Measurements from ENCODE around the gene TANC1.

Gene TANC1

DNA sequence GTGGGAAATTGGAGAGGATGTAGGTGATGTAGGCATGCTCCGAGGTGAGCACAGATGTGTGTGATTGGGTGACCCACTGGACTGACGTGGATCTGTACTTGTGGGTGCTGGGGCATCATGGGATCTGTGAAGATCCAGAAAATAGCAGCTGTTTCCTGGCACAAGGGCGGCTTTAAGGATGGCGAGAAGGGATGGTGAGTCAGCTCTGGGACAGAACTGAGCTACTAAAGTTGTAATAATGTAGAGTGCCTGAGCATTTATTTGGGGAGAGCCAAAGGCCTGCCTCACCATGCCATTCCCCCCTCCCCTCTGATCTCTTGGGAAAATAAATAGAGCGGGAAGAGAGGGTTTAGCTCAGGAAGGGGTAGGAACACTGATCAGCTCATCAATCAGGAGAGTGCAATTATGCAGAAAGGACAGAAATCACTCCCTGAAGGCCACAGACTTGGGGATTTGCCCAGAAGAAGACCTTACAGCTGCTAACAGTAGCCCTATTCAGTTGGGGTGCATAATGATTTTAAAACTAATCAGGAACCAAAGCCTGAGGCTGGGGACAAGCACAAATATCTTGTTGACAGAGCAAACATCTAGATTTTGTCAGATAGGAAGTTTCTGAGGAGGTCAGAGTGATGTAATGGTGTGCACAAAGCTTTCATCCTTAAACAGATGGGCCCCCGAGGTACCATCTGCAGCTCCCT, 30.3 kb downstream of the TANC1 start:
- in situ Hi-C loops (cut with MboI; ENCODE audit: low sequenced_read_pairs, unreplicated experiment) = no loop called here
- no peak for DNase-seq (ENCODE audit: low spot score)
- no peak for TF ChIP-seq CTCF (IDR thresholded peaks at IDR 0.05; ENCODE audit: borderline replicate concordance, control extremely low read depth, extremely low read depth, insufficient read depth, missing control alignments)

- in situ Hi-C loops (cut with MboI; ENCODE audit: low sequenced_read_pairs, unreplicated experiment) = no loop called here
- no peak for TF ChIP-seq CTCF (IDR thresholded peaks at IDR 0.05; ENCODE audit: borderline replicate concordance, control extremely low read depth, extremely low read depth, insufficient read depth, missing control alignments)
- no peak for DNase-seq (ENCODE audit: low spot score)
Observed at GRCh38 chr2:158999458-158999857, 31.0 kb downstream of the TANC1 start.

DNA sequence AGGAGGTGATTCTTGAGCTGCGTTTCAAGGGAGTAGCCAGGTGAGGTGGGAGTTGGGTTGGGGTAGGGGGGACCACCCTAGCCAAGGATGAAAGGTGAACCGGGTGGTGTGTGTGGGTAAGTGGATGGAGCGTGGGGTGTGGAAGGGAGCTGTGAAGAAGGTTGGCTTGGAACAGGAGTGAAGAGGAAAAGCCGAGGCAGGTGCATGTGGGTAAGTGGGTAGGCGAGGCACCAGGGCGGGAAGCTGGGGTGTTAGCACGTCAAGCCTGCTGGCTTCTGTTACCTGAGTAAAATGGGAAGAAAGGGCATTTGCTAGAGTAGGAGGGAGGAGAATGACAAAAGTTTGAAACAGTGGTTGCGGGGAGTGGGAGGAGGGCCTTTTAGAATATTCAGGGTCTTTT, 31.6 kb downstream of the TANC1 start:
- no peak for DNase-seq (ENCODE audit: low spot score)
- no peak for TF ChIP-seq CTCF (IDR thresholded peaks at IDR 0.05; ENCODE audit: borderline replicate concordance, control extremely low read depth, extremely low read depth, insufficient read depth, missing control alignments)
- in situ Hi-C loops (cut with MboI; ENCODE audit: low sequenced_read_pairs, unreplicated experiment) = no loop called here

DNA sequence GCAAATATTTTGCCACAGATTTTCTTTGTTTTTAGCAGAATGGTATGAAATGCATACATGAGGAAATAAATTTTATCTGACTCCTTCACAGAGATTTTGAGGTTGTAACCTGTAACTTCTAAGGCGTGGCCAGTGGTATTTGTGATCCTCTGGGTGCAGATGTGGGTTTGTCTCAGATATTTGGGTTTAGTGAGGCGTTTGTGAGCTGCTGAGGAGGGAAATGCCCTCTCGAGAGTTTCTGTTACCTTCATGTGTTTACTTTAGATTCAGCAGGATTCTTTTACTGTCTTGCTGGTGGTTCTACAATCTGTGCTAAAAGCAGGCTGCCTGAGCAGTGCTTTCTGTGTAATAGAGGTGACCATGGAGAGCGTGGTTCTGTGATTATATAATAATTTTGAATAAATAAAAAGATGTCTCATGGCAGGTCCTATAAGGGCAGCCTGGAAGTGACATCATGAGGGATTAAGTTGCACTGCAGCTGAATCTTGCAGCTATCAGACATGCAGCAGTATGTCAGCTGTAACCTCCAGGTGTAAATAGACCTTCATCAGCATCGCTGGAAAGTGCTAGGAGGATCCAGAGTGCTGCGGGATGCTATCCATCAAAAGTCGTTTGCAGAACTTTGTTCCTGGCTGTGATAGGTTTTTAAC, 34.1 kb downstream of the TANC1 start:
- in situ Hi-C loops (cut with MboI; ENCODE audit: low sequenced_read_pairs, unreplicated experiment) = no loop called here
- no peak for TF ChIP-seq CTCF (IDR thresholded peaks at IDR 0.05; ENCODE audit: borderline replicate concordance, control extremely low read depth, extremely low read depth, insufficient read depth, missing control alignments)
- DNase-seq (ENCODE audit: low spot score) = no peak

GRCh38 chr2:159003555-159003954, 35.1 kb downstream of the TANC1 start:
- in situ Hi-C loops (cut with MboI; ENCODE audit: low sequenced_read_pairs, unreplicated experiment) = no loop called here
- TF ChIP-seq CTCF (IDR thresholded peaks at IDR 0.05; ENCODE audit: borderline replicate concordance, control extremely low read depth, extremely low read depth, insufficient read depth, missing control alignments) = no peak
- no peak for DNase-seq (ENCODE audit: low spot score)

DNA sequence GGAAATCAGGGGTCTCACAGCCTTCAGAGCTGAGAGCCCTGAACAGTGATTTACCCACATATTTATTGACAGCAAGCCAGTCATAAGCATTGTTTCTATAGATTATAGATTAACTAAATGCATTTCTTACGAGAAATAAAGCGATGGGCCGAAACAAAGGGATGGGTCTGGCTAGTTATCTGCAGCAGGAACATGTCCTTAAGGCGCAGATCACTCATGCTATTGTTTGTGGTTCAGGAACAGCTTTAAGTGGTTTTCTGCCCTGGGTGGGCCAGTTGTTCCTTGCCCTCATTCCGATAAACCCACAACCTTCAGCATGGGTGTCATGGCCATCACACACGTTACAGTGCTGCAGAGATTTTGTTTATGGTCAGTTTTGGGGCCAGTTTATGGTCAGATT, 36.4 kb downstream of the TANC1 start:
- DNase-seq (ENCODE audit: low spot score) = no peak
- in situ Hi-C loops (cut with MboI; ENCODE audit: low sequenced_read_pairs, unreplicated experiment) = no loop called here
- TF ChIP-seq CTCF (IDR thresholded peaks at IDR 0.05; ENCODE audit: borderline replicate concordance, control extremely low read depth, extremely low read depth, insufficient read depth, missing control alignments) = no peak

Measured in GM13976 (cell line).